Measurements from ENCODE around the gene MFSD12. TPM values are rescaled to one million over a fixed set of nuclear protein-coding genes. Genes with fewer than 3 reads are reported as not detected.
"Not testable (repeated sequence)": the region's sequence is repeated elsewhere in the genome, so short reads cannot be mapped to it uniquely, and the experiment has no call there.

The MFSD12 gene
- total RNA-seq, 1 donor from 2014 or later = 138 TPM

DNA sequence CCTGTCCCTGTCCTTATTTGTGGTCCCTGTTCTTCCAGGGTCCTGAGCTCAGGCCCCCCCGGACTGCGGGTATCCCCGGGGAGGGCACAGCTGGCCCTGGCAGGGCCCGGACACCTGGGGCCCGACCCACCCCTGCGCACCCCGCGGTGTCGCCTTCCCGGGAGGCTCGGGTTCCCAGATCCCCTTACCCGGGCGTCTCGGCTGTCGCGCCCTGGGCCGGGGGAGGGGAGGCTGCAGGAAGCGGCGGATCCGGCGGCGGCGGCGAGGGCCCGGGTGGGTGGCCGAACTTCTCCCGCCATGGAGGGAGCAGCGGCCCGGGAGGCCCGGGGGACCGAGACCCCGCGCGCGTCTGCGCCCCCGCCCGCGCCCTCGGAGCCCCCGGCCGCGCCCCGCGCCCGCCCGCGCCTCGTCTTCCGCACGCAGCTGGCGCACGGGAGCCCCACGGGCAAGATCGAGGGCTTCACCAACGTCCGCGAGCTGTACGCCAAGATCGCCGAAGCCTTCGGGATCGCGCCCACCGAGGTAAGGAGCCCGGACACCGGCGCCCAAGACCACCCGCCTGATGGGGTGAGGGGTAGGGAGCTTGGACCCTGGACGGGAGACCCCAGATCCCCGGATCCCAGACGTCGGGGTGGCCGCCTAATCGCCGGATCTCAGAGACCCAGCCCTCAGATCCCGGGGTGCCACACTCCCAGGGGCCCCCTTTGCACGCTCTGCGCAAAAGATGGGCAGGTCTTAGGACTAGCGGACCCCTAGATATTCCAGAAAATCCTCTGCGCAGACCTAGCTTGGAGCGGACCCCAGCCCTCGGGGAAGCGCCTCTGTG lies 28.1 kb upstream of the MFSD12 start, which contains the start of gene GIPC3:
TSS of gene GIPC3 (plus strand) at position 178 of the 826 bp plus-strand sequence. CDS start at position 298, 120 bp downstream.
- no peak for DNase-seq (ENCODE audit: extremely low read depth, low read depth, low spot score)

DNA sequence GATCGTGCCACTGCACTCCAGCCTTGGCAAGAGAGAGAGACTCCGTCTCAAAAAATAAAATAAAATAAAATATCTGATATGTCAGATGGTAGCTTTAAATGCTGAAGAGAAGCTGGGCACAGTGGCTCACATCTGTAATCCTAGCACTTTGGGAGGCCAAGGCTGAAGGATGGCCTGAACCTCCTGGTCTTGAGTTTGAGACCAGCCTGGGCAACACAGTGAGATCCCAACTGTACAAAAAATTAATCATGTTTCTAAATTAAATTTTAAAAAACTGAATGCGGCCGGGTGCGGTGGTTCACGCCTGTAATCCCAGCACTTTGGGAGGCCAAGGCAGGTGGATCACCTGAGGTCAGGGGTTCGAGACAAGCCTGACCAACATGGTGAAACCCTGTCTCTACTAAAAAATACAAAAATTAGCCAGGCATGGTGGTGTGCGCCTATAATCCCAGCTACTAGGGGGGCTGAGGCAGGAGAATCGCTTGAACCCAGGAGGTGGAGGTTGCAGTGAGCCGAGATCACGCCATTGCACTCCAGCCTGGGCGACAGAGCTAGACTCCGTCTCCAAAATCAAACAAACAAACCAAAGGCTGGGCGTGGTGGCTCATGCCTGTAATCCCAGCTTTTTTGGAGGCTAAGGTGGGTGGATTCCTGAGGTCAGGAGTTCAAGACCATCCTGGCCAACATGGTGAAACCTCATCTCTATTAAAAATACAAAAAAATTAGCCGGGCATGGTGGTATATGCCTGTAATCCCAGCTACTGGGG lies 26.8 kb upstream of the MFSD12 start:
- DNase-seq (ENCODE audit: extremely low read depth, low read depth, low spot score) = not testable (repeated sequence)

DNA sequence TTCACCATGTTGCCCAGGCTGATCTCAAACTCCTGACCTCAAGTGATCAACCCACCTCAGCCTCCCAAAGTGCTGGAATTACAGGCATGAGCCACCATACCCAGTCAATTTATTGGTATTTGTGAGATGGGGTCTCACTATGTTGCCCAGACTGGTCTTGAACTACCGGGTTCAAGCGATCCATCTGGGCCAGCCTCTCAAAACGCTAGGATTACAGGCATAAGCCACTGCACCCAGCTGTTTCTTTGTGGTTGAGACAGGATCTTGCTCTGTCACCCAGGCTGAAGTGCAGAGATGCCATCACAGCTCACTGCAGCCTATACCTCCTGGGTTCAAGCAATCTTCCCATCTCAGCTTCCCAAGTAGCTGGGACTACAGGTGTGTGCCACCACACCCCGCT lies 24.4 kb upstream of the MFSD12 start:
- DNase-seq (ENCODE audit: extremely low read depth, low read depth, low spot score) = not testable (repeated sequence)

DNA sequence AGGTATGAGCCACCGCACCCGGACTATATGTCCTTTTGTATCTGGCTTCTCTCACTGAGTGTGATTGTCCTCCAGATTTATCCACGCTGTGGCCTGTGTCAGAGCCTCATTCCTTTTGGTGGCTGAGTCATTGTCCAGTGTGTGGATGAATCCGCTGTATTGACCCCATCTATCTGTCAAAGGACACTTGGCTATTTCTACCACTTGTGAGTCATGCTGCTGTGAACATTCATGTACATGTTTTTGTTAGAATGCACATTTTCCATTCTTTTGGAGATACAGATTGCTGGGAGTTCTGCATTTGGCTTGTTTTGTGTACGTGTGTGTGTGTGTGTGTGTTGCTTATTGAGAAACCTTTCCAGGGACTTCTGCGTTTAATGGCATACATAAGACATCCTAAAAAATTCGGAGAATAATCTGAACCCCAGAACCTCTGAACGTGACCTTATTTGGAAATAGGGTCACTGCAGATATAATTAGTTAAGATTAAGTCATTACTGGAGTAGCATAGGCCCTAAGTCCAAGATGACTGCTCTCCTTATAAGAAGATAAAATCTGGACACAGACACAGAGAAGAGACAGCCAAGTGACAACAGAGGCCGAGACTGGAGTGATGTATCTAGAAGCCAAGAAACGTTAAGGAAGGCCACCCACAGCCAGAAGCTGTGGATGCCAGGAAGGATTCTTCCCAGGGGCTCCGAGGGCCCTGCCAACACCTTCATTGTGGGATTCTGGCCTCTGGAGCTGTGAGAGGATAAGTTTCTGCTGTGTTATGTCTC lies 23.0 kb upstream of the MFSD12 start:
- DNase-seq (ENCODE audit: extremely low read depth, low read depth, low spot score) = no peak

DNA sequence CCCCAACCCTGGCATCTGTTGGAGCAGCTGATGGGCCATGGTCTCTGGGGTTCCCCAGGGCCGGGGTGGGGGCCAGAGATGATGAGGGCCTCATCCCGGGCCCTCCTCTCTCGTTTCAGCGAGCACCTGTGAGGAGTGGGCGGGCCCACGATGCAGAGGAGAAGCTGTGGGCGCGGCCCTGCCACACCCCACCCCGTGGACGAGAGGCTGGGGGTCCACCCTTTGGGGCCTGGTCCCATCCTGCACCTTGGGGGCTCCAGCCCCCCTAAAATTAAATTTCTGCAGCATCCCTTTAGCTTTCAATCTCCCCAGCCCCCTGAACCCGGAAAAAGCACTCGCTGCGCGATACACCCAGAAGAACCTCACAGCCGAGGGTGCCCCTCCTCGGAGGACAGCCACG lies 21.0 kb upstream of the MFSD12 start:
- no peak for DNase-seq (ENCODE audit: extremely low read depth, low read depth, low spot score)

DNA sequence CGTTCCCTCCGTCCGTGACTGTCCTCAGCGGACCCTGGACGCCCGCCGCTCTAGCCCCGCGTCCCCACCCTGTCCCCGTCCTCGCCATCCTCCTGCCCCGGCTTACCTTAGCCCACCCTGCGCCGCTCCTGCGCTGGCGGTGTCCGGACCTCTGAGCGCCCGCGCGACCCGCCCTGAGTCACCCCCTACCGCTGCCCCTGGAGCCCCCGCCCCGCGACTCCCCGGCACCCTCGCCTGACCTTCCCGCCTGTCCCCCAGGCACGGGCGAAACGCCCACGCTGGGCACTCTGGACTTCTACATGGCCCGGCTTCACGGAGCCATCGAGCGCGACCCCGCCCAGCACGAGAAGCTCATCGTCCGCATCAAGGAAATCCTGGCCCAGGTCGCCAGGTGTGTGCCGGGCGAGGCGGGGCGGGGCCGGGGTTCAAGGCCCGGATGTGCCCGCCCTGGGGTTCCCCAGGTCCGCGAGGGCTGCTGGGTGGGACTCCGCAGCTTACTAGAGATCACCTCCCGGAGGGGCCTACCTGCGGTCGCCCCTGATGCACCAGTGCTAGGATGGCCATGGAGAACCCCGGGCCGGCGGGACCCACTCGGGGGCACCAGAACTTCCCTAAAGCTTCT lies 20.4 kb upstream of the MFSD12 start:
- no peak for DNase-seq (ENCODE audit: extremely low read depth, low read depth, low spot score)

DNA sequence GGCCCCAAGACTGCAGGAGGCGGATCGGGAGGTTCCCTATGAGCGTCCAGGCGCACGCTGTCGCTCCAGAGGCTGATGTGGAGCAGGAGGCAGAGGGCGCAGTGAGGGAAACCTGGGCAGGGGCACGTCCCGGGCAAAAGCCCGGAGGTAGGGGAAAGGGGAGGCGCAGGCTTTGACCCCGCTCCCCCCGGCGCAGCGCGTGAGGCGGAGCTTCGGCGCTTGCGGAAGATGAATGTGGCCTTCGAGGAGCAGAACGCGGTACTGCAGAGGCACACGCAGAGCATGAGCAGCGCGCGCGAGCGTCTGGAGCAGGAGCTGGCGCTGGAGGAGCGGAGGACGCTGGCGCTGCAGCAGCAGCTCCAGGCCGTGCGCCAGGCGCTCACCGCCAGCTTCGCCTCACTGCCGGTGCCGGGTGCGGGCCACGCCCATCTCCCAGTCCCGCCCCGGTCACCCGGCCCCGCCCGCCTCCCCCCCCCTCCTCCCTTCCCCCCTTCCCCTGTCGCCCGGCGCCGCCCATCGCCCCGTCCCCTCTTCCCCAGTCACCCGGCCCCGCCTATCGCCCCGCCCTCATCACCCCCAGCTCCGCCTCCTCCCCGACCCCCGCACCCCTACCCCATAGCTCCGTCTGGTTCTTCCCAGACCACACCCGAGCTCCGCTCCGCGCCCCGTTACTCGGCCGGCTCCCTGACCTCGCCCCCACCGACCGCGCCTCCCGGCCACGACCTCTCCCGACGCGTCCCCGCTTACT lies 19.5 kb upstream of the MFSD12 start:
- no peak for DNase-seq (ENCODE audit: extremely low read depth, low read depth, low spot score)

DNA sequence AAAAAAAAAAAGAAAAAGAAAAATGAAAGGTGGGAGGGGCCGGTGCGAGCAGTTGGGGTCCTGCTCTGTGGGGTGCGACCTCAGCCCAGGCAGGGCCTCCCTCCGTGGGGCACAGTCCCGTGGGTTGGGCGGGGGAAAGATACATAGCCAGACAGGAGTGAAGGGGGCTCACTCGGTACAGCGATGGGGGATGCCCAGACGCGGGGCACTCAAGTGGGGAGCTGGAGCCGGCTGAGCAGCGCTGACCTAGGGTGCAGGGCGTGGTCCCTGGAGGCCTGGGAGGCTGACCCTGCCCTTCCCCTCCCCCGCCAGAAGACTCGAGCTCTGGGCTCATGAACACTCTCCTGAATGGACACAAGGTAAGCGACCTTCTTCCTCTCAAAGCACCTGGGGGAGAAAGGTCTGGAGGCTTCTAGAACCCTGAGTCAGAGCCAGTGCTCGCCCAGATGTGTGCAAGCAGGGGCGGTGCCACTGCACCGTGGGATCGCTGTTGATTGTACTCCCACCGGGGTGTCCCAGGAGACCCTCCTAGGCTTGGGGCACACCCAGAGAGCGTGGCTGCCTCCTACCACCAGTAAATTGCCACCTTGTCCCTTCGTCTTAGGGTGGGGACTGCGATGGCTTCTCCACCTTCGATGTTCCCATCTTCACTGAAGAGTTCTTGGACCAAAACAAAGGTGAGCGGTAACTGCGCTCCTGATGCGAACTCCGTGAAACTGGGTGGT lies 18.7 kb upstream of the MFSD12 start:
- DNase-seq (ENCODE audit: extremely low read depth, low read depth, low spot score) = no peak

DNA sequence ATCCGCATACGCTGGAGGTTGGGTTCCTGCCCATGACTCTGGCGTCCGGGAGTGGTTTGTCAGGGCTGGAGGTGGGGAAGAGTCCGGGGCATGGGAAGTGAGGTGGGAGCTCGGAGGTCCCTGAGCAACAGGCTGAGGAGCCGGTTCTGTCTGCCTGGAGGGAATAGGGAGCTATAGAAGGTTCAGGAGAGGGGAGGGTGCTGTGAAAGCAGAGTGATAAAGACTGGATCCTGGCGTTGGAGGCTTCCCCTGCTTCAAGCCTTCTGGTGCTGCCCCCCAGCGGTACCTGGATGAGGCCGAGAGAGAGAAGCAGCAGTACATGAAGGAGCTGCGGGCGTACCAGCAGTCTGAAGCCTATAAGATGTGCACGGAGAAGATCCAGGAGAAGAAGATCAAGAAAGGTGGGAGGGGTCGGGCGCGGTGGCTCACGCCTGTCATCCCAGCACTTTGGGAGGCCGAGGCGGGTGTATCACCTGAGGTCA lies 17.9 kb upstream of the MFSD12 start:
- no peak for DNase-seq (ENCODE audit: extremely low read depth, low read depth, low spot score)

DNA sequence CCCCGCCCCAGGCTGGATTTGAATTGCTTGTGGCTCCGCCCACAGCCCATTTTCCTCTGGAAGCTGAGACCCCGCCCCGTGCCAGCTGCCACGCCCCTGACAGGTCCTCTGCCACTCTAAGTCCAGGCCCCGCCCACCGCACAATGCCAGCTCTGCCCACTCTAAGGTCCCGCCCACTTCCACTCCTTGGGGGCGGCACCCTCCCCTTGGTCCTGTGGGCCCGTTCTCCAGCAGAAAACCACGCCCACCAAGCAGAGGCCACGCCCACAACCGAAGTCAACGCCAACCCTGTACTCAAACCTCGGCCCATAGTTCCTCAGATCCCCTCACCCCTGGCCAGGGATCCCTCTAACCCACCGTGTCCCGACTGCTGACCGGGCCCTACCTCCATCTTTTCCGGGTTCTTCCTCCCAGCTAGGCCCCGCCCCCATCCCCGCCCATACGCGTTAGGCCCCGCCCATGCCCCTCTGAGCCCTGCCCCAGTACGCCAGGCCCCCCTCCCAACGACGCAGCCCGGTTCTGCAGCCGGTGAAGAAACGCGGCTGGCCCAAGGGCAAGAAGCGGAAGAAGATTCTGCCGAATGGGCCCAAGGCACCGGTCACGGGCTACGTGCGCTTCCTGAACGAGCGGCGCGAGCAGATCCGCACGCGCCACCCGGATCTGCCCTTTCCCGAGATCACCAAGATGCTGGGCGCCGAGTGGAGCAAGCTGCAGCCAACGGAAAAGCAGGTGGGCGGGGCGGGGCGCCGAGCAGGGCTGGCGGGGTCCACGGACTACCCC lies 16.7 kb upstream of the MFSD12 start:
- DNase-seq (ENCODE audit: extremely low read depth, low read depth, low spot score) = no peak

DNA sequence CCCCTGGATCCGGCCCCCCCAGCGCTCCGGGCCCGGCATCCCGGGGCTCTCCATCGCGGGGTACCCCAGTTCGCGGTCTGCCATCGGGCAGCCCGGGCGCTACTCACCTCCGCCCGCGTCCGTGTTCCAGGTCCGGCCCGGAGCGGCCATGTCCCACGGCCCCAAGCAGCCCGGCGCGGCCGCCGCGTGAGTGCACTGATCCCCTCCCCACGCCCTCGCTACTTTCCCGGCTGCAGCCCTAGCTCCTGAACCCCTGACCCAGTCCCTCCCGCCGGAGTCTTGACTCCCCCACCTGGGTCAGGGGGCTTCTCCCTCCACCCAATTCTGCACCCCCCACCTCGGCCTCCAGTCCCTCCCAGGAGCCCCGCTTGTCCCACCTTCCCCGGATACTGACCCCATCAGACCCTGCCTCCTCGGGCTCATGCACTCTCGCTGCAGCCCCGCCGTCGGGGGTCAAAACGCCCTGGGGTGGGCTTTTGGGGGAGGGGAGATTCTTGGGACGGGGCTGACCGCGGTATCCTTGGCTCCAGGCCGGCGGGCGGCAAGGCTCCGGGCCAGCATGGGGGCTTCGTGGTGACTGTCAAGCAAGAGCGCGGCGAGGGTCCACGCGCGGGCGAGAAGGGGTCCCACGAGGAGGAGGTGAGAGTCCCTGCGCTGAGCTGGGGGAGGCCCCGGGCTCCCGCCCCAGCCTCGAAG lies 15.9 kb upstream of the MFSD12 start:
- no peak for DNase-seq (ENCODE audit: extremely low read depth, low read depth, low spot score)

DNA sequence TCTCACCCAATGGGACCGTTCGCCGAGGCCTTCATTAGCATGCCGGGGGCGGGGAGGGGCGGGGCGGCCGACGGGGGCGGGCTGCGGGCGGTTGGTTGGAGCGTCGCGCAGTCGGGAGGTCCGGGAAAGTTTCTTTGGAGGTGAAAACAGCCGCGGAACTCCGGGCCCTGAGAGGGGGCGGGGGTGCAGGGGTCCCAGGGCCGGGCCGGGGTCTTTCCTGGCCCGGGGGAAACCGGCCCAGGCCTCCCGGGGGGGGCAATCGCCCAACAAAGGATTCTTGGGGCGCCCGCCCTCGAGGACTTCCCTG lies 15.4 kb upstream of the MFSD12 start, which contains the start of gene HMG20B:
TSS of gene HMG20B (plus strand) at position 90 of the 307 bp plus-strand sequence. CDS start 366 bp downstream, outside the sequence.
- no peak for DNase-seq (ENCODE audit: extremely low read depth, low read depth, low spot score)

DNA sequence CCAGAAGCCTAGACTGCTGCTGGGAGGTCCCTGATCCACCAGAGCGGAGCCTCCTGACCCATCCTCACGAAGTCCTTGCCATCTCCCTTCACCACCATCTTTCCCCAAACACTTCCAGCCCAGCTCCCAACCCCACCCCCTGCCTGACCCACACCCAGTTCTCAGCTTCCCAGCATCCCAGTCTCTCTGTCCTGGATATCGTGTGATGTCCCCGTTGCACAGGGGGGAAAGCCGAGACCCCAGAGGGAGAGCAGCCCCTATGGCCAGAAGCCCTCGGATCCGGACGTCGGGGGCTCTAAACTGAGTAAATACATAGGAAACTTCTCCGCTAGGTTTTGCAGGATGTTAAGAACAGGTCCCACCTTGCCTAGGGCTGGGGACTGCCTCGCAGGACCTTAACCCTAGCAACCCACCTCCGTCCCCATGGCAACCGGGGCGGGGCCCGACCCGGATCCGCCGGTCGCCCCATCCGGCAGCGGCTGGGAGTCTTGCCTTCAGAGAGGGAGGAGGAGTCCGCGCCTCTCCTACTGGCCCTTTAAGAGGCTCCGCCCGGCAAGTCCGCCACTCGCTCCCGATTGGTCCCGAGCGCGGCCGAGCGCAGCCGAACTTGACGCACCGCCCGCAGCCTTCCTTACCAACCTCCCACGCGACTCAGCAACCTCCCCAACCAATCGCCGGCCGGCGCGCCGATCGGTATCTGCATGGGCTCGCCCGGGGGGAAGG lies 14.9 kb upstream of the MFSD12 start:
- no peak for DNase-seq (ENCODE audit: extremely low read depth, low read depth, low spot score)

DNA sequence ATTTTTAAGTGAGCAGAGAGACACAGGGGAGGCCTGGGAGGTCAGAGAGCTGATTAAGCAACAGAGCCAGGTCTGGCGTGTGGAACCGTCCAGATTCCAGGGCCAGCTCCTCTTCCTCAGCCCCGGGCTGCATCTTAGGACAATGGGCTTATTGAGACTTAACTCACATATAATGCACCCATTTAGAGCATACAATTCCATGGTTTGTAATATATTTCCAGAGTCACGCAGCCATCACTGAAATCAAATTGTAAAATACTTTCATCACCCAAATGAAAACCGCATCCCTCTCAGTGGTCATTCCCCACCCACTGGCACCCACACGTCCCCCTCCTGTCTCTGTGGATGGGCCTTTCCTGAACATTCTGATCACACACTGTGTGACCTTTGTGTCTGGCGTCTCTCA lies 13.2 kb upstream of the MFSD12 start:
- no peak for DNase-seq (ENCODE audit: extremely low read depth, low read depth, low spot score)

DNA sequence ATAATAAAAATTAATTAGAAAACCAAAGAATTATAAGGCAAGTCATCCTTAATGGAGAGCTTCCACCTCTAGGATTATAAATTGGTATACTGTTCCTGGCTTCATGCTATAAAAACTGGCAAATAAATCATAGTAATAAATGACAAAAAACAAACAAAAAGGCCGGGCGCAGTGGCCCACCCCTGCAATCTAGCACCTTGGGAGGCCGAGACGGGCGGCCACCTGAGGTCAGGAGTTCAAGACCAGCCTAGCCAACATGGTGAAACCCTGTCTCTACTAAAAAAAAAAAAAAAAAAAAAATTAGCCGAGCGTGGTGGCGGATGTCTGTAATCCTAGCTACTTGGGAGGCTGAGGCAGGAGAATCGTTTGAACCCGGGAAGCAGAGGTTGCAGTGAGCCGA lies 12.7 kb upstream of the MFSD12 start:
- DNase-seq (ENCODE audit: extremely low read depth, low read depth, low spot score) = not testable (repeated sequence)

DNA sequence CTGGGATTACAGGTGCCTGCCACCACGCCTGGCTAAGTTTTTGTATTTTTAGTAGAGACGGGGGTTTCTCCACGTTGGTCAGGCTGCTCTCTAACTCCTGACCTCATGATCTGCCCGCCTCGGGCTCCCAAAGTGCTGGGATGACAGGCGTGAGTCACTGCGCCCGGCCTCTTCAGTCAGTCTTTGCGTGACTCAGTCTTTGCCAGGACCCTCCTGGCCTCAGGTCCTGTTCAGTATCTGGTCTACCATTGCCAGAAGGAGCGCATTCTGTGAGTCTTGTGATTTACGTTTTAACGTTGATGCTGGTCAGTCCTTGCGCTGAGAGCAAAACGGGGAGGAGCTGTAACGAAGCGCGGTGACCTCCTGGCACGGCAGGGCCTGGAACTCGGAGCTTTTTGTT lies 7.8 kb upstream of the MFSD12 start:
- no peak for DNase-seq (ENCODE audit: extremely low read depth, low read depth, low spot score)

Data from glomerular endothelial cell (primary cell).